Thyroid gland (tissue), 4 donors: ENCODE results near the gene STIL.

Experiments used
- POLR2A ChIP-seq, 2 donors: fragments of 450-650 bp; IDR thresholded peaks; one replicate each; pipeline ENCODE4 v1.6.1; 2017; ENCODE audit warnings: antibody characterized with exemption in 2 of 2, mild to moderate bottlenecking in 2 of 2, moderate library complexity in 1 of 2
- TF ChIP-seq, protein P1 (sequence below), 6 experiments: fragments of 200-600 bp in 3 of 6; fragments of 450-650 bp in 3 of 6; sonication (generic) in 3 of 6; IDR thresholded peaks; one replicate each; pipeline ENCODE4 v1.5.1; 2016 to 2019; ENCODE audit warnings: antibody characterized with exemption in 6 of 6, mild to moderate bottlenecking in 2 of 6, inconsistent platforms in 1 of 6, moderate library complexity in 1 of 6

DNA sequence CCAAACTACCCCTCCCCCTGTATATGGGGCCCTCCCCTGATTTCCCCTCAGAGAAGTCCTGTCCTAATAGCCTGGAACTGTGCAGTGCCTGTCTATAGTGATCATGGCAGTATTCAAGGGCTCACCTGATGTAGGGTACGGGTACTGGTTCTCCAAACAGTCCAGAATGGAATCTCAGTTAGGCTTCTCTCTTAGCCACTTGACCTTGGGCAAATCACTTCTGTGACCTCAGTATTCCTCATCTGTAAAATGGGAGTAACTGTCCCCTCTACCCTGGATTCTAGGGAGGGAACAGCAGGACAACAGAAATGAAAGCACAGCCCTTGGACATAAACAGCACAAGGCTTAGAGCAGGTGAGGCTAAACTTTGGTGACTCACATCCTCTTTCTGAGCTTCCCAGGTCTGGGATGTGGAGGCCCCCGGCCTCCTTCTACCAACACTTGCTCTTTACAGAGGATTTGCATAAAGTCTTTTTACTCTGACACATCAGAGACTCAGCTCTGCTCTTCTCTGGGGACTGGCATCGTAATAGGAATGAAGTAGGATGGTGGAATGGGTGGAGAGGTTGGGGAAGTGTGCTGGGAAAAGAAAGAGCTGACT lies 104.1 kb downstream of the STIL start:
- TF ChIP-seq, protein P1, sequence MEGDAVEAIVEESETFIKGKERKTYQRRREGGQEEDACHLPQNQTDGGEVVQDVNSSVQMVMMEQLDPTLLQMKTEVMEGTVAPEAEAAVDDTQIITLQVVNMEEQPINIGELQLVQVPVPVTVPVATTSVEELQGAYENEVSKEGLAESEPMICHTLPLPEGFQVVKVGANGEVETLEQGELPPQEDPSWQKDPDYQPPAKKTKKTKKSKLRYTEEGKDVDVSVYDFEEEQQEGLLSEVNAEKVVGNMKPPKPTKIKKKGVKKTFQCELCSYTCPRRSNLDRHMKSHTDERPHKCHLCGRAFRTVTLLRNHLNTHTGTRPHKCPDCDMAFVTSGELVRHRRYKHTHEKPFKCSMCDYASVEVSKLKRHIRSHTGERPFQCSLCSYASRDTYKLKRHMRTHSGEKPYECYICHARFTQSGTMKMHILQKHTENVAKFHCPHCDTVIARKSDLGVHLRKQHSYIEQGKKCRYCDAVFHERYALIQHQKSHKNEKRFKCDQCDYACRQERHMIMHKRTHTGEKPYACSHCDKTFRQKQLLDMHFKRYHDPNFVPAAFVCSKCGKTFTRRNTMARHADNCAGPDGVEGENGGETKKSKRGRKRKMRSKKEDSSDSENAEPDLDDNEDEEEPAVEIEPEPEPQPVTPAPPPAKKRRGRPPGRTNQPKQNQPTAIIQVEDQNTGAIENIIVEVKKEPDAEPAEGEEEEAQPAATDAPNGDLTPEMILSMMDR (IDR thresholded peaks at IDR 0.05), result no peak
- TF ChIP-seq POLR2A (IDR thresholded peaks at IDR 0.05), result no peak
